Endothelial cell of umbilical vein (primary cell): ENCODE data around the gene MAP3K10. TPM values are rescaled to one million over a fixed set of nuclear protein-coding genes. Genes with fewer than 3 reads are reported as not detected.

Source experiments
- BruUV-seq: library from RNA; stranded (reverse); fragments of 400-500 nt; replicated peaks from 2 replicates; lab custom pipeline; 2021; lab: Mats Ljungman, UMichigan
- CTCF ChIA-PET: fragments of 300-600, 350-600 bp; sonication (Branson Sonifier 250); formaldehyde crosslinking; loops from one replicate; lab custom pipeline; 2021; ENCODE audit warnings: antibody characterized with exemption, inconsistent platforms; lab: Charles Lee
- POLR2A ChIA-PET: fragments of 300-600, 350-600 bp; sonication (Branson Sonifier 250); formaldehyde crosslinking; loops from one replicate; lab custom pipeline; 2021; ENCODE audit warnings: antibody characterized with exemption, inconsistent platforms; lab: Charles Lee
- DNase-seq: peaks from one replicate; pipeline ENCODE4 v3.0.0-alpha.2; 2011; ENCODE audit warnings: low read depth, low spot score
- FAIRE-seq: peaks from 2 replicates; lab custom pipeline; 2011; peaks lifted over from hg19 to GRCh38; lab: Jason Lieb, UNC
- H2AFZ ChIP-seq: 2 replicates; pipeline ENCODE4 v1.6.0; 2012; ENCODE audit warnings: low read depth, low read length, control low read depth, inconsistent platforms
- H3K27ac ChIP-seq: 2 replicates; pipeline ENCODE4 v1.5.1; 2011; ENCODE audit warnings: low read depth, mild to moderate bottlenecking, control low read depth, low read length, moderate library complexity; ENCODE audit not compliant: insufficient read depth
- H3K27me3 ChIP-seq, 2 experiments: 2 replicates each; pipeline versions ENCODE4 v1.6.0 to v1.6.1; 2011; ENCODE audit warnings: low read length in 2 of 2, mixed read lengths in 1 of 2; ENCODE audit not compliant: control insufficient read depth in 2 of 2, insufficient read depth in 2 of 2
- H3K36me3 ChIP-seq, 2 experiments: 2 replicates in 1 of 2; 3 replicates in 1 of 2; pipeline ENCODE4 v1.5.1; 2011; ENCODE audit warnings: low read length in 2 of 2, mild to moderate bottlenecking in 1 of 2, moderate library complexity in 1 of 2; ENCODE audit not compliant: control insufficient read depth in 2 of 2, insufficient read depth in 2 of 2; ENCODE audit errors: extremely low read depth in 1 of 2
- H3K4me1 ChIP-seq: 3 replicates; pipeline ENCODE4 v1.5.1; 2011; ENCODE audit warnings: mild to moderate bottlenecking, low read length; ENCODE audit not compliant: control insufficient read depth, insufficient read depth; ENCODE audit errors: extremely low read depth
- H3K4me2 ChIP-seq: 2 replicates; pipeline ENCODE4 v1.6.1; 2011; ENCODE audit warnings: low read length, control low read depth, mixed read lengths; ENCODE audit not compliant: insufficient read depth
- H3K4me3 ChIP-seq, 3 experiments: fragments of 200-600 bp in 1 of 3; sonication (generic), shearing (Covaris generic) in 1 of 3; replicated peaks in 1 of 3; 2 replicates each; pipeline ENCODE4 v1.5.1; 2011 to 2016; ENCODE audit warnings: control low read depth in 3 of 3, low read length in 3 of 3, mild to moderate bottlenecking in 2 of 3, inconsistent platforms in 1 of 3, low read depth in 1 of 3, moderate library complexity in 1 of 3; ENCODE audit not compliant: insufficient read depth in 1 of 3
- H3K79me2 ChIP-seq: 2 replicates; pipeline ENCODE4 v1.6.0; 2012; ENCODE audit warnings: low read length, inconsistent platforms; ENCODE audit not compliant: control insufficient read depth, insufficient read depth
- H3K9ac ChIP-seq: replicated peaks from 2 replicates; pipeline ENCODE3; 2011; ENCODE audit warnings: low read length, control low read depth; ENCODE audit not compliant: insufficient read depth; ENCODE audit errors: extremely low read depth
- H3K9me1 ChIP-seq: replicated peaks from 3 replicates; pipeline ENCODE4 v1.6.0; 2011; ENCODE audit warnings: mild to moderate bottlenecking, low read length; ENCODE audit not compliant: control insufficient read depth, insufficient read depth; ENCODE audit errors: extremely low read depth
- H3K9me3 ChIP-seq: replicated peaks from 2 replicates; pipeline ENCODE4 v1.5.1; 2012; ENCODE audit warnings: low read length, inconsistent platforms; ENCODE audit not compliant: control insufficient read depth, insufficient read depth
- H4K20me1 ChIP-seq: replicated peaks from 2 replicates; pipeline ENCODE3; 2011; ENCODE audit warnings: mild to moderate bottlenecking, low read length; ENCODE audit not compliant: control insufficient read depth, insufficient read depth; ENCODE audit errors: extremely low read depth
- EZH2 ChIP-seq: IDR thresholded peaks from 2 replicates; pipeline ENCODE4 v1.6.1; 2012; ENCODE audit warnings: borderline replicate concordance, low read depth, mild to moderate bottlenecking, moderate library complexity, low read length, inconsistent platforms; ENCODE audit not compliant: severe bottlenecking
- FOS ChIP-seq: IDR thresholded peaks from 2 replicates; pipeline ENCODE4 v1.6.1; 2011; ENCODE audit warnings: mild to moderate bottlenecking, low read length, moderate library complexity, borderline replicate concordance; ENCODE audit not compliant: insufficient read depth
- GATA2 ChIP-seq: IDR thresholded peaks from 2 replicates; pipeline ENCODE4 v1.7.0; 2011; ENCODE audit warnings: low read depth, mild to moderate bottlenecking, moderate library complexity, mixed read lengths, low read length; ENCODE audit not compliant: insufficient read length, insufficient read depth
- JUN ChIP-seq: IDR thresholded peaks from 2 replicates; pipeline ENCODE4 v1.6.1; 2011; ENCODE audit warnings: borderline replicate concordance, low read depth; ENCODE audit not compliant: insufficient read length, insufficient read depth
- MYC ChIP-seq: IDR thresholded peaks from one replicate; pipeline ENCODE4 v1.6.1; 2011; ENCODE audit warnings: mild to moderate bottlenecking, low read depth, low read length
- POLR2A ChIP-seq: IDR thresholded peaks from 2 replicates; pipeline ENCODE4 v1.6.1; 2012; ENCODE audit warnings: low read depth, mild to moderate bottlenecking, control low read depth, low read length
- POLR2AphosphoS5 ChIP-seq: IDR thresholded peaks from 2 replicates; pipeline ENCODE4 v1.6.1; 2012; ENCODE audit warnings: low read depth, mild to moderate bottlenecking, control low read depth, low read length, moderate library complexity; ENCODE audit not compliant: insufficient read depth
- dilution Hi-C: fragments of 300-500 bp; cut with MboI; formaldehyde crosslinking; loops from one replicate; pipeline ENCODE4 v1.15.0; 2019; ENCODE audit warnings: low sequenced_read_pairs; ENCODE audit not compliant: extremely low pct_ligation_motif_present
- intact Hi-C: fragments of 100-400 bp; cut with micrococcal nuclease; formaldehyde crosslinking; loops from one replicate; pipeline ENCODE4 v1.10.0; 2022
- polyA plus RNA-seq, 4 experiments: library from polyadenylated mRNA; depleted of rRNA in 3 of 4; stranded (reverse) in 3 of 4; unstranded in 1 of 4; fragments of >200 nt; gene quantifications; 2 replicates each; pipeline versions ENCODE4 v1.2.1 to v1.2.3, GENCODE V29; 2011 to 2012; ENCODE audit warnings: missing spikeins in 1 of 4
- total RNA-seq: library from RNA; stranded (reverse); gene quantifications from 2 replicates; pipeline ENCODE4 v1.2.3, GENCODE V29; 2021
- TF ChIP-seq, protein P1 (sequence below): IDR thresholded peaks from 2 replicates; pipeline ENCODE4 v1.6.1; 2011; ENCODE audit not compliant: insufficient read depth, insufficient read length
- TF ChIP-seq, protein P2 (sequence below), 2 donors: IDR thresholded peaks; 1 replicate in 1 of 2; 2 replicates in 1 of 2; pipeline ENCODE4 v1.5.1; 2011; ENCODE audit warnings: low read length in 2 of 2, mild to moderate bottlenecking in 2 of 2, moderate library complexity in 2 of 2, control low read depth in 1 of 2, inconsistent platforms in 1 of 2, low read depth in 1 of 2; ENCODE audit not compliant: insufficient read depth in 1 of 2; ENCODE audit errors: extremely low read depth in 1 of 2

MAP3K10 gene
- total and polyA plus RNA-seq, 2 donors (not counting 3 experiments of a cell fraction or from before 2014, with no cell fraction given) = 6.3 to 19.4 TPM

GRCh38 chr19:40254714-40255418 lies 63.6 kb downstream of the MAP3K10 start:
- no peaks in the 10 kb centered on the region for H3K9me3 ChIP-seq
- no peak overlapping the region for H3K27ac ChIP-seq
- no peak overlapping the region for H3K4me3 ChIP-seq
- no peak for FAIRE-seq
- H3K9me1 ChIP-seq = no peaks in the 10 kb centered on the region
- H3K36me3 ChIP-seq = peaks cover 12 to 24% of the 10 kb centered on the region in 2 experiments
- no peak for DNase-seq
- H3K9ac ChIP-seq = no peak overlapping the region
- dilution Hi-C loops (no loop called here), intact Hi-C loops (no loop called here)
- TF ChIP-seq JUN = no peak
- TF ChIP-seq MYC = no peak
- no peak for TF ChIP-seq POLR2AphosphoS5
- TF ChIP-seq GATA2 = no peak
- TF ChIP-seq, protein P1, sequence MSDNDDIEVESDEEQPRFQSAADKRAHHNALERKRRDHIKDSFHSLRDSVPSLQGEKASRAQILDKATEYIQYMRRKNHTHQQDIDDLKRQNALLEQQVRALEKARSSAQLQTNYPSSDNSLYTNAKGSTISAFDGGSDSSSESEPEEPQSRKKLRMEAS = no peak
- no peak for TF ChIP-seq FOS
- no peak for TF ChIP-seq POLR2A
- no peak for TF ChIP-seq EZH2
- TF ChIP-seq, protein P2, sequence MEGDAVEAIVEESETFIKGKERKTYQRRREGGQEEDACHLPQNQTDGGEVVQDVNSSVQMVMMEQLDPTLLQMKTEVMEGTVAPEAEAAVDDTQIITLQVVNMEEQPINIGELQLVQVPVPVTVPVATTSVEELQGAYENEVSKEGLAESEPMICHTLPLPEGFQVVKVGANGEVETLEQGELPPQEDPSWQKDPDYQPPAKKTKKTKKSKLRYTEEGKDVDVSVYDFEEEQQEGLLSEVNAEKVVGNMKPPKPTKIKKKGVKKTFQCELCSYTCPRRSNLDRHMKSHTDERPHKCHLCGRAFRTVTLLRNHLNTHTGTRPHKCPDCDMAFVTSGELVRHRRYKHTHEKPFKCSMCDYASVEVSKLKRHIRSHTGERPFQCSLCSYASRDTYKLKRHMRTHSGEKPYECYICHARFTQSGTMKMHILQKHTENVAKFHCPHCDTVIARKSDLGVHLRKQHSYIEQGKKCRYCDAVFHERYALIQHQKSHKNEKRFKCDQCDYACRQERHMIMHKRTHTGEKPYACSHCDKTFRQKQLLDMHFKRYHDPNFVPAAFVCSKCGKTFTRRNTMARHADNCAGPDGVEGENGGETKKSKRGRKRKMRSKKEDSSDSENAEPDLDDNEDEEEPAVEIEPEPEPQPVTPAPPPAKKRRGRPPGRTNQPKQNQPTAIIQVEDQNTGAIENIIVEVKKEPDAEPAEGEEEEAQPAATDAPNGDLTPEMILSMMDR (IDR thresholded peaks at IDR 0.05; ENCODE audit: extremely low read depth in 1 of 2, insufficient read depth in 1 of 2, low read depth in 1 of 2, low read length in 2 of 2) = no peak
- CTCF ChIA-PET = no interaction called here
- peaks cover 3% of the 10 kb centered on the region for H4K20me1 ChIP-seq
- no peak overlapping the region for H3K4me2 ChIP-seq
- no peaks in the 10 kb centered on the region for H3K27me3 ChIP-seq
- no peak overlapping the region for H2AFZ ChIP-seq
- no peaks in the 10 kb centered on the region for H3K4me1 ChIP-seq
- BruUV-seq = no TSS peak
- POLR2A ChIA-PET = no interaction called here
- H3K79me2 ChIP-seq = peaks cover 21% of the 10 kb centered on the region
